ENCODE measurements around the gene PRCD. TPM values are rescaled to one million over a fixed set of nuclear protein-coding genes. Genes with fewer than 3 reads are reported as not detected.

PRCD gene
- total RNA-seq, 4 donors from 2014 or later = 2.3 to 20.0 (median 3.5) TPM

DNA sequence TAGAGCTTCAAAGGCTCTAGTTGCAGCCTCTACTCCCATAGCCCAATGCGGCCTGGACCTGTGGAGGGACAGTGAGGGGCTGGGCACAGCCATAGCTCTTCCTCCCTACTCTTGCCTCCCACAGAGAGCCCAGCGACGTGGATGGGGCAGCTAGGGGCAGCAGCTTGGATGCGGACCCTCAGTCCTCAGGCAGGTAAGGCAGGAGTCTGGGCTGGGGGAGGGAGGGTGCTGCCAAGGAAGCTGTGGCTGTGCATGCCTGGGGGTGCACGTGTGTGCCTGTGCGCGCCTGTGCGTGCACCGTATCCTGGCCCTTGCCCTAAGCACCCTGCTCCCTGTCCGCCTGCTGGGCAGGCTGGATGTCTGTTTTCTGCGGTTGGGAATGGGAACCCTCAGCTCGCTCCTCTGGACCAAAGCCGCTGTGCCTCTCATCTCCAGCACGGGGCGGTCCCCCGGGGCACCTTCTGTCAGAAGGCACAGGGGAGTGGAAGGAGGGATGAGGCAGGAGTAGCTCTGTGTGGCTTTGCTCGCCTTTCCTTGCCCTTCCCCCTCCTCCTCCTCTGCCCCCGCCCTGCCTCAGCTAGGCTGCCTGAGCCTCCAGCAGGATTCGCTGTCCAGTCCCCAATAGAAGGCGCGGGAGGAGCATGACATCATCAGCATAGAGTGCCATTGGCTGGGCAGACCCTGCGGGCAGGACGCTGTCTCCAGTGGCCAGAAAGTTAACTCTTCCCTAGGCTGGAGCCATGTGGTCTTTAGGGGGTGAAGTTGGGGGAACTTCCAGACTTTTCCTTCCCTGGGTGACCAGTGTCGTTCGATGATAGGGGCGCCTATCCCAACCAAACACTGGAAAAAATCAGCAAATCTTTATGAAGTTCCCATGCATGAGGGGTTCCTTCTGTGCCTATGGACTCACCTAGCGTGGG is 797 bp downstream of the PRCD start:
- DNase-seq (ENCODE audit: low spot score) = peak; percentile 73
- ATAC-seq (ENCODE audit: low FRiP score) = peak; percentile 94
- TF ChIP-seq, protein P1, sequence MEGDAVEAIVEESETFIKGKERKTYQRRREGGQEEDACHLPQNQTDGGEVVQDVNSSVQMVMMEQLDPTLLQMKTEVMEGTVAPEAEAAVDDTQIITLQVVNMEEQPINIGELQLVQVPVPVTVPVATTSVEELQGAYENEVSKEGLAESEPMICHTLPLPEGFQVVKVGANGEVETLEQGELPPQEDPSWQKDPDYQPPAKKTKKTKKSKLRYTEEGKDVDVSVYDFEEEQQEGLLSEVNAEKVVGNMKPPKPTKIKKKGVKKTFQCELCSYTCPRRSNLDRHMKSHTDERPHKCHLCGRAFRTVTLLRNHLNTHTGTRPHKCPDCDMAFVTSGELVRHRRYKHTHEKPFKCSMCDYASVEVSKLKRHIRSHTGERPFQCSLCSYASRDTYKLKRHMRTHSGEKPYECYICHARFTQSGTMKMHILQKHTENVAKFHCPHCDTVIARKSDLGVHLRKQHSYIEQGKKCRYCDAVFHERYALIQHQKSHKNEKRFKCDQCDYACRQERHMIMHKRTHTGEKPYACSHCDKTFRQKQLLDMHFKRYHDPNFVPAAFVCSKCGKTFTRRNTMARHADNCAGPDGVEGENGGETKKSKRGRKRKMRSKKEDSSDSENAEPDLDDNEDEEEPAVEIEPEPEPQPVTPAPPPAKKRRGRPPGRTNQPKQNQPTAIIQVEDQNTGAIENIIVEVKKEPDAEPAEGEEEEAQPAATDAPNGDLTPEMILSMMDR (IDR thresholded peaks at IDR 0.05) = no peak

DNA sequence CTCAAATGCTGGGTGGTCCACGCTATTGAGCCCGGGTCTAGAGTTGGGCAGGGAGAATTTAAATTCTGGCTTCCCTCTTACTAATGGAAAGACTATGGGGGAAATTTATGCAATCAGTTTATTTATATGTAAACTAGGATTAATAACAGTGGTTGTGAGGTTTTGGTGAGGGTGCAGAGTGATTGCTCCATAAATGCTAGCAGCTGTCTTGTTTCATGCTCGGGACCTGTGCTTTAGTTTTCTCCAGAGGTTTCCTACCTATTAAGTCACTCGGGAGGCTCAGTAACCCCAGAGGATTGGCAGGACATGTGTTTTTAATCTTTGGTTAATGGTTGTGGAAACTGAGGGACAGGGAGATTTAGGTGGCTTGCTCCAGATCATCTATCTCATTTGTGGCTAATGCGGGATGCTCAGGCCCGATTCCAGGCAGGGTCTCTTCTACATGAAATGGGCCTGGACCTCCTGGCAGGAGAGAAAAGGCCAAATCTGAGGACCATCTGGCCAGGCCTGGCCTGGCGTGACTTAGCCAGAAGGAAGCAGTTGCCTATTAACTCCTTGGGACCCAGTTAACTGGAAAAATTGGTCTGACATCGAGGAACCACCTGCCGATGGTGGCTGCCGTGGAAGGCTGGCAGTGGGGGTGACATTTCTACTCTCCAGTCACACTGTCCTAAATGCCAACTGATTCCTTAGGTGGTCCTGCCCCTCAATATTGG is 2.1 kb downstream of the PRCD start:
- no peak for ATAC-seq (ENCODE audit: low FRiP score)
- TF ChIP-seq, protein P1 (IDR thresholded peaks at IDR 0.05) = no peak
- no peak for DNase-seq (ENCODE audit: low spot score)

DNA sequence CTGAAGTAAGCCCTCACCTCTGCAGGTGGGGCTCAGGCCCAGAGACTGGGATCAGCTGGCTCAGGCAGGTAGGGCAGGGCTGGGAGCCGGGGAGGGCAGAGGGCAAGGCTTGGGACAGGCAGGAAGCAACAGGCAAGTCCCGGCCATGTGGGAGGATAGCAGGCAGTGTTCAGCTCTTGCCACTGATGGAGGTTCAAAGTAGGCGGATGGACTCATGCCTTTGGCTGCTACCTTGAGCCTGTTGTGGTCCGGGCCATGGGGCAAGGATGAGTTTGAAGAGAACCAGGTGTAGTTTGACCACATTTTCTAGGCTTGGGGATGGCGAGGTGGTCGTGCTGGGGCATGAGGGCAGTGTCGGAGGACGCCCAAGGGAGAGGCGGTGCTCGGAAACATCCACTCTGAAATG is 2.7 kb downstream of the PRCD start:
- TF ChIP-seq, protein P1 (IDR thresholded peaks at IDR 0.05) = no peak
- DNase-seq (ENCODE audit: low spot score) (no peak), ATAC-seq (ENCODE audit: low FRiP score) (no peak)

DNA sequence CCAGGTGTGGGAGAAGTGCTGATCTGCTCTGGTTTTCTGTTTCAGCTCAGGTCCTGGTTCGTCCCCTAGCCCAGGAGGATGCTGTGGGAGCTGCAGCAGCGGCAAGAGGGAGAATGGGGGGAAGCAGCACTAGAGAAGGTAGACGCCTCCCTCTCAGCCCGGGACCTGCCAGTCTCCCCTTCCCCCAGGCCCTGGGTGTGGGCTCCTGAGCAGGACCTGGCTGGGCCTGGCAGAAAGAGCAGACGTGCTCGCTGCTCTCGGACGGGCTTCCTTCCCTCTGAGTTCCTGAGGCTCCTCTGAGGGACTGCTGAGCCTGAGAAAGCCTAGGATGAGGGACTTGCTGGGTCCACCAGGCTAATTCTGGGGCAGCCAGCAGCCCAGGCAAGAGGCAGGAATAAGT is 3.1 kb downstream of the PRCD start:
- ATAC-seq (ENCODE audit: low FRiP score) (no peak), DNase-seq (ENCODE audit: low spot score) (no peak)
- TF ChIP-seq, protein P1 (IDR thresholded peaks at IDR 0.05) = no peak

DNA sequence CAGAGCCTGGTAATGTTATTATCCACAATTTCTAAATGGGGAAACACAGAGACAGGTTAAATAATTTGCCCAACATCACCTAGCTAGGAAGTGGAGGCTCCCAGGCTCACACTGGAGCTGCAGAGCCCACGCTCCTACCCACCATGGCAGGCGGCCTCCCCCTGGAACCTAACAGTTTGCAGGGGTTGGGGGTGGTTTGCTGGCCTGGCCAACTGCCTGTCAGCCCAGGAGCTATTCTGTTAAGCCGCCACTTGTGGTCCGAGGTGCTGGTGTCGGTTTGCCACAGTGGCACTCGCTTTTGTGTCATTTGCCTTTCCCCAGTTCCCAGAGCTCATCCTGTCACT is 3.6 kb downstream of the PRCD start:
- no peak for DNase-seq (ENCODE audit: low spot score)
- ATAC-seq (ENCODE audit: low FRiP score) = no peak
- TF ChIP-seq, protein P1 (IDR thresholded peaks at IDR 0.05) = no peak

DNA sequence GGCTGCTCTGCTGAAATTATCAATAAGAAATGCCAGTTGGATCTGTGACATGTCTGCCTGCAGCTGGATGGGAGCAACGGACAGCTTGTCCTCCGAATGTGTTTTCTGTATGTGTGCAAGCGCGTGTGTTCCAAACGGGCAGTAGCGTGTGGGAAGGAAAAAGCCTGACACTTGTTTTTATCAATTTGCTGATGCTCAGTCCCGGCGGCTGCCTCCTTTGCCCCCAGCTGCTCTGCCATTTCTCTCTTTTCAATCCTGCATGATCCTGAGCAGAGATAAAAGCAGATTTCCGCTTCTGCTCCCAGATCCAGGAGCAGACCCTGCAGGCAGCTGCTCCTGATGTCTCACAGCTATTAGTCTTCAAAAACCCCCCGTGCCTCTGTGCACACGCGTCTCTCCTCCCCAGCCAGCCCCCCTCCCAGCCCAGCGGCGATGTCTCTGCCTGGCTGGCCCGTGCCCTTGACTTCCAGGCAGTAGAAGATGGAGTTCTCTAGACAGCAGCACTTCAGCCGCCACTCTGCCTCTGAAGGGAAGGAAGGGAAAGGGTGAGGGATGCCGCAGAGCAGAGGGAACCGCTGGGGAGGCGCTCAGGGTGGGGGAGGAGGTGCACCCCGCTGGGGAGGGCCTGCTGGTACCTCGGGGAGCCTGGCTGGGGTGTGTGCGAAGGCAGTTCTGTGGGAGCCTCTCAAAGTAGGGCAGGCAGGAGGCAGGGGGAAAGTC is 4.1 kb downstream of the PRCD start:
- no peak for ATAC-seq (ENCODE audit: low FRiP score)
- TF ChIP-seq, protein P1 (IDR thresholded peaks at IDR 0.05) = no peak
- DNase-seq (ENCODE audit: low spot score) = no peak

All from omental fat pad (tissue), 4 donors.